ENCODE data around the gene TSPAN4.

Gene TSPAN4

GRCh38 chr11:868394-868793 lies 25.7 kb downstream of the TSPAN4 start:
- no peak for TF ChIP-seq CTCF (IDR thresholded peaks at IDR 0.05; ENCODE audit: low read depth, low read length)
- no peak for DNase-seq
- H3K27me3 ChIP-seq: no peaks in the 10 kb centered on the region
- no peaks in the 10 kb centered on the region for H3K9me3 ChIP-seq
- H3K4me3 ChIP-seq (ENCODE audit: low read depth, low read length): no peak overlapping the region
- no peaks in the 10 kb centered on the region for H3K4me1 ChIP-seq
- no peaks in the 10 kb centered on the region; the same call in 1 of the 2 replicates for H3K36me3 ChIP-seq

- Histone ChIP-seq H3K4me1 (no peaks in the 10 kb centered on the region), H3K9me3 (no peaks in the 10 kb centered on the region), H3K36me3 (no peaks in the 10 kb centered on the region; the same call in 1 of the 2 replicates), H3K4me3 (ENCODE audit: low read depth, low read length) (no peak overlapping the region), H3K27me3 (no peaks in the 10 kb centered on the region)
- no peak for TF ChIP-seq CTCF (IDR thresholded peaks at IDR 0.05; ENCODE audit: low read depth, low read length)
- no peak for DNase-seq
These were observed 26.1 kb downstream of the TSPAN4 start for GRCh38 chr11:868802-869201.

GRCh38 chr11:869399-870126 lies 26.9 kb downstream of the TSPAN4 start:
- no peak overlapping the region for H3K4me3 ChIP-seq (ENCODE audit: low read depth, low read length)
- no peaks in the 10 kb centered on the region; the same call in 1 of the 2 replicates for H3K36me3 ChIP-seq
- TF ChIP-seq CTCF (IDR thresholded peaks at IDR 0.05; ENCODE audit: low read depth, low read length): no peak

GRCh38 chr11:870127-870413 lies 27.4 kb downstream of the TSPAN4 start:
- no peaks in the 10 kb centered on the region for H3K9me3 ChIP-seq
- H3K27me3 ChIP-seq: no peaks in the 10 kb centered on the region
- no peaks in the 10 kb centered on the region for H3K4me1 ChIP-seq
- H3K36me3 ChIP-seq: no peaks in the 10 kb centered on the region; the same call in 1 of the 2 replicates
- peak; percentile 17; the same call in 1 of the 2 replicates for TF ChIP-seq CTCF (IDR thresholded peaks at IDR 0.05; ENCODE audit: low read depth, low read length)
- no peak overlapping the region for H3K4me3 ChIP-seq (ENCODE audit: low read depth, low read length)
- DNase-seq: no peak

More at GRCh38 chr11:869399-870126, 26.9 kb downstream of the TSPAN4 start:
- Histone ChIP-seq H3K4me1 (no peaks in the 10 kb centered on the region), H3K9me3 (no peaks in the 10 kb centered on the region), H3K27me3 (no peaks in the 10 kb centered on the region)
- DNase-seq: no peak

GRCh38 chr11:870418-870817 lies 27.8 kb downstream of the TSPAN4 start:
- no peaks in the 10 kb centered on the region for H3K4me1 ChIP-seq
- no peak for TF ChIP-seq CTCF (IDR thresholded peaks at IDR 0.05; ENCODE audit: low read depth, low read length)
- H3K4me3 ChIP-seq (ENCODE audit: low read depth, low read length): no peak overlapping the region
- no peaks in the 10 kb centered on the region for H3K9me3 ChIP-seq
- DNase-seq: no peak
- no peaks in the 10 kb centered on the region; the same call in 1 of the 2 replicates for H3K36me3 ChIP-seq
- no peaks in the 10 kb centered on the region for H3K27me3 ChIP-seq

- Histone ChIP-seq H3K27me3 (no peaks in the 10 kb centered on the region), H3K36me3 (no peaks in the 10 kb centered on the region; the same call in 1 of the 2 replicates), H3K4me1 (no peaks in the 10 kb centered on the region), H3K9me3 (no peaks in the 10 kb centered on the region), H3K4me3 (ENCODE audit: low read depth, low read length) (no peak overlapping the region)
- DNase-seq: no peak
- TF ChIP-seq CTCF (IDR thresholded peaks at IDR 0.05; ENCODE audit: low read depth, low read length): no peak
These were observed 28.8 kb downstream of the TSPAN4 start for GRCh38 chr11:871472-871871.

All from BE2C (cell line).